ENCODE measurements around the gene CDK5RAP1. TPM values are rescaled to one million over a fixed set of nuclear protein-coding genes. Genes with fewer than 3 reads are reported as not detected.

CDK5RAP1 gene, protein sequence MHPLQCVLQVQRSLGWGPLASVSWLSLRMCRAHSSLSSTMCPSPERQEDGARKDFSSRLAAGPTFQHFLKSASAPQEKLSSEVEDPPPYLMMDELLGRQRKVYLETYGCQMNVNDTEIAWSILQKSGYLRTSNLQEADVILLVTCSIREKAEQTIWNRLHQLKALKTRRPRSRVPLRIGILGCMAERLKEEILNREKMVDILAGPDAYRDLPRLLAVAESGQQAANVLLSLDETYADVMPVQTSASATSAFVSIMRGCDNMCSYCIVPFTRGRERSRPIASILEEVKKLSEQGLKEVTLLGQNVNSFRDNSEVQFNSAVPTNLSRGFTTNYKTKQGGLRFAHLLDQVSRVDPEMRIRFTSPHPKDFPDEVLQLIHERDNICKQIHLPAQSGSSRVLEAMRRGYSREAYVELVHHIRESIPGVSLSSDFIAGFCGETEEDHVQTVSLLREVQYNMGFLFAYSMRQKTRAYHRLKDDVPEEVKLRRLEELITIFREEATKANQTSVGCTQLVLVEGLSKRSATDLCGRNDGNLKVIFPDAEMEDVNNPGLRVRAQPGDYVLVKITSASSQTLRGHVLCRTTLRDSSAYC
- 25.6 TPM for total RNA-seq
- 62.6 TPM for polyA plus RNA-seq
- long read RNA-seq, donor 1, partial matches to known transcripts: 0 of 1 reads
- long read RNA-seq, donor 1, other reads (novel, unspliced or antisense): 0 of 1 reads
- long read RNA-seq, donor 2, transcript CDK5RAP1-202 (14 exons, 2,122 nt): major isoform, 7 of 8 reads
- long read RNA-seq, donor 2, partial matches to known transcripts: 0 of 8 reads
- long read RNA-seq, donor 2, other reads (novel, unspliced or antisense): 0 of 8 reads
- long read RNA-seq, donor 3, transcript CDK5RAP1-202 (14 exons, 2,122 nt): major isoform, 5 of 6 reads
- long read RNA-seq, donor 3, partial matches to known transcripts: 0 of 6 reads
- long read RNA-seq, donor 3, other reads (novel, unspliced or antisense): 0 of 6 reads
- long read RNA-seq, donor 4: 0 reads
- long read RNA-seq, donor 5, partial matches to known transcripts: 0 of 3 reads
- long read RNA-seq, donor 5, other reads (novel, unspliced or antisense): 0 of 3 reads
- long read RNA-seq, donor 6, partial matches to known transcripts: 0 of 4 reads
- long read RNA-seq, donor 6, other reads (novel, unspliced or antisense): 0 of 4 reads
- long read RNA-seq, donor 7, partial matches to known transcripts: 0 of 4 reads
- long read RNA-seq, donor 7, other reads (novel, unspliced or antisense): 0 of 4 reads
- long read RNA-seq, donor 8, partial matches to known transcripts: 0 of 1 reads
- long read RNA-seq, donor 8, other reads (novel, unspliced or antisense): 0 of 1 reads
- long read RNA-seq, donor 9, transcript CDK5RAP1-202 (14 exons, 2,122 nt): major isoform, 6 of 6 reads
- long read RNA-seq, donor 9, partial matches to known transcripts: 0 of 6 reads
- long read RNA-seq, donor 9, other reads (novel, unspliced or antisense): 0 of 6 reads
- long read RNA-seq, donor 10, partial matches to known transcripts: 0 of 3 reads
- long read RNA-seq, donor 10, other reads (novel, unspliced or antisense): 0 of 3 reads

DNA sequence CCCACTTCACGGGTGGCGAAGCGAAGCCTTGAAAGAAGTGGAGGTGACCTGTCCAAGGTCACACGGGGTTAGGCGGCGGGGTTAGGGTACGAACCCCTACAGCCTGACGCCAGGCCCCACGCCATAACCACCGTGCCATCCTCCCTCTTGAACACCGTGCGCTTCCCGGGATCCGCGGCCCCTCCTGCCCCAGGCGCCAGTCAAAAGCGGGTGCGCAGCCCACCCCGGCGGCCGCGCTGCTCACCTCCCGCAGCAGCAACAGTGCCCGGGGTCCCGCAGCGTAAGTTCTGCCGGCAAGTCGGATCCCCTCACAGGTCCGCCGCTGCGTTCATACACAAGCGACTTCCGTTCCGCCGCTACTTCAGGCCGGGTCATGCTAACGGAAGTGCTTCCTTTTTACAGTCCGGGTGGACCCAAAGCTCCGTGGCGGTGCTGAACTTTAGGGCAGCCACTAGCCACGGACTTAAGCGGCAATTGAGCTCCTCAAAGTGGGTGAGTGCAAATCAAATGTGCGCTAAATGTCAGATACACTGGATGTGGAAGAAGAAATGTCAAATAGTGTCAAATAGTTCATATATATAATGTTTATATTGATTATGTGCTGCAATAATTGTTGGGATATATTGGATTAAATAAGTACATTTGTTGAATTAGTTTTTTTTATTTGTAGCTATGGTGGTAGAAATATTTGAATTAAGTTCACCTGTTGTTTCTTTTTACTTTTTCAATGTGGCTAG lies at the start of gene CDK5RAP1:
TSS of gene CDK5RAP1 (minus strand) at position 336 of the 737 bp plus-strand sequence. CDS start 4,455 bp downstream, outside the sequence.
- Histone ChIP-seq H3K4me1 (ENCODE audit: control insufficient read depth in 2 of 2, insufficient read depth in 2 of 2, low read length in 2 of 2) (peaks cover 15 to 16% of the 10 kb centered on the region in 2 donors), H3K27ac (ENCODE audit: low read depth in 1 of 2, low read length in 1 of 2) (peak within 1 kb of the TSS; percentile 58 to 85), H3K4me3 (ENCODE audit: low read length in 2 of 2) (peak within 1 kb of the TSS; percentile 73 to 85), H3K36me3 (ENCODE audit: control insufficient read depth in 2 of 2, insufficient read depth in 2 of 2, low read length in 1 of 2) (peaks cover 6 to 8% of the 10 kb centered on the region in 2 donors), H3K27me3 (ENCODE audit: control insufficient read depth in 2 of 2, insufficient read depth in 1 of 2, low read length in 1 of 2) (no peaks in the 10 kb centered on the region), H3K9me3 (ENCODE audit: control insufficient read depth in 2 of 2, insufficient read depth in 1 of 2, low read length in 1 of 2) (no peaks in the 10 kb centered on the region)
- peak; percentile 80 to 96 (median 85) for DNase-seq (ENCODE audit: low read depth in 6 of 9, low spot score in 9 of 9)
- under 1% methylated on average over 43 of the region's 43 CpGs for WGBS

DNA sequence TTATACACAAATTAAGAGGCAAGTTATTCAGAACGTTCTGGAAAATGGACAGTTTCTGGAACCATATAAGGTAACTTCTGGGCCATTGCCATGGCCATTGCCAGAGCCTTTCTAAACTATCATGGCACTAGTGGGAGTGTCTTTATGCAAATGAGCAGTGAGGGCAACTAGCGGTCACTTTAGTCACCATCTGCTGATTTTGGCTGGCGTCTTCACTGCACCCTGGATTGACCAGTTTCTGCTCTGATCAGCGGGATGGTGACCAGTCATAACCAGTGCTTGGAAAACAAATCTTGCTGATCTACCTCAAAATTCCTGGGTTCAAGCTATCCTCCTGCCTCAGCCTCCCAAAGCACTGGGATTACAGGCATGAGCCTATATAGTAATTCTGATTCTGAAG lies 49.5 kb upstream of the CDK5RAP1 start:
- no peaks in the 10 kb centered on the region for H3K36me3 ChIP-seq (ENCODE audit: control insufficient read depth in 2 of 2, insufficient read depth in 2 of 2, low read length in 1 of 2)
- 91% methylated on average over 4 of the region's 4 CpGs for WGBS
- no peak overlapping the region for H3K27ac ChIP-seq (ENCODE audit: low read depth in 1 of 2, low read length in 1 of 2)
- no peak for DNase-seq (ENCODE audit: low read depth in 6 of 9, low spot score in 9 of 9)
- no peak overlapping the region for H3K4me3 ChIP-seq (ENCODE audit: low read length in 2 of 2)
- H3K27me3 ChIP-seq (ENCODE audit: control insufficient read depth in 2 of 2, insufficient read depth in 1 of 2, low read length in 1 of 2): no peaks in the 10 kb centered on the region
- H3K4me1 ChIP-seq (ENCODE audit: control insufficient read depth in 2 of 2, insufficient read depth in 2 of 2, low read length in 2 of 2): peaks cover 0 to 10% of the 10 kb centered on the region in 2 donors
- H3K9me3 ChIP-seq (ENCODE audit: control insufficient read depth in 2 of 2, insufficient read depth in 1 of 2, low read length in 1 of 2): no peaks in the 10 kb centered on the region

DNA sequence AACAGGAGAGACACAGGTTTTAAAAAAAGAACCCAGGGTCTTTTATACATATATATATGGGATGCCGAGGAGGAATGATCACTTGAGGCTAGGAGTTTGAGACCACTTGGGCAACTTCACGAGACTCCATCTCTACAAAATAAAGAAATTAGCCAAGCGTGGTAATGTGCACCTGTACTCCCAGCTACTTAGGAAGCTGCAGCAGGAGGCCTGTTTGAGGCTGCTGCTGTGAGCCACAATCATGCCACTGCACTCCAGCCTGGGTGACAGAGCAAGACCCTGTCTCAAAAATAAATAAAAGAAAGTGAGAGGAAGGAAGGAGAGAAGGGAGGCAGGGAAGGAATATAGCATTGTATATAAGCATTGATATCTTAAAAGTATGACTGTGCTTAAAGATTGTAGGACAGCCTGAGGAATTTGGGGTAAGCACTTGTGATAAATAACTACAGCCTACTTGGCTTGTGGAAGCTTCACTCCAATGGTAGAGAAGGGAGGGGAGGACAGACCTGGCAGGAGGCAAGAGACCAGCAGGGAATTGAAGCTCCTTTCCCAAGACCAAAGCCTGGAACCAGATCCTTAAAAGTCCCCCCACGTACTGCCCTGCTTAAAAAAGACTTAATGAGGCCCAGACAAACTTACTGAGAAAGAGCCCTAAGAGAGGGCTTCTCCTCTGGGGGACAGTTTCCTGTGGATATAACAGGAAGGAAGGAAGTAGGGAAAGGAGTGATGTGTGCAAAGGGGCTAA lies 44.7 kb upstream of the CDK5RAP1 start:
- no peak overlapping the region for H3K4me3 ChIP-seq (ENCODE audit: low read length in 2 of 2)
- peaks cover 0 to 10% of the 10 kb centered on the region in 2 donors for H3K27me3 ChIP-seq (ENCODE audit: control insufficient read depth in 2 of 2, insufficient read depth in 1 of 2, low read length in 1 of 2)
- H3K4me1 ChIP-seq (ENCODE audit: control insufficient read depth in 2 of 2, insufficient read depth in 2 of 2, low read length in 2 of 2): peaks cover 12 to 38% of the 10 kb centered on the region in 2 donors
- DNase-seq (ENCODE audit: low read depth in 6 of 9, low spot score in 9 of 9): no peak
- WGBS: 79% methylated on average over 4 of the region's 4 CpGs
- no peaks in the 10 kb centered on the region for H3K9me3 ChIP-seq (ENCODE audit: control insufficient read depth in 2 of 2, insufficient read depth in 1 of 2, low read length in 1 of 2)
- peak overlapping the region in 1 of 2 donors; percentile 26 for H3K27ac ChIP-seq (ENCODE audit: low read depth in 1 of 2, low read length in 1 of 2)
- no peaks in the 10 kb centered on the region for H3K36me3 ChIP-seq (ENCODE audit: control insufficient read depth in 2 of 2, insufficient read depth in 2 of 2, low read length in 1 of 2)

DNA sequence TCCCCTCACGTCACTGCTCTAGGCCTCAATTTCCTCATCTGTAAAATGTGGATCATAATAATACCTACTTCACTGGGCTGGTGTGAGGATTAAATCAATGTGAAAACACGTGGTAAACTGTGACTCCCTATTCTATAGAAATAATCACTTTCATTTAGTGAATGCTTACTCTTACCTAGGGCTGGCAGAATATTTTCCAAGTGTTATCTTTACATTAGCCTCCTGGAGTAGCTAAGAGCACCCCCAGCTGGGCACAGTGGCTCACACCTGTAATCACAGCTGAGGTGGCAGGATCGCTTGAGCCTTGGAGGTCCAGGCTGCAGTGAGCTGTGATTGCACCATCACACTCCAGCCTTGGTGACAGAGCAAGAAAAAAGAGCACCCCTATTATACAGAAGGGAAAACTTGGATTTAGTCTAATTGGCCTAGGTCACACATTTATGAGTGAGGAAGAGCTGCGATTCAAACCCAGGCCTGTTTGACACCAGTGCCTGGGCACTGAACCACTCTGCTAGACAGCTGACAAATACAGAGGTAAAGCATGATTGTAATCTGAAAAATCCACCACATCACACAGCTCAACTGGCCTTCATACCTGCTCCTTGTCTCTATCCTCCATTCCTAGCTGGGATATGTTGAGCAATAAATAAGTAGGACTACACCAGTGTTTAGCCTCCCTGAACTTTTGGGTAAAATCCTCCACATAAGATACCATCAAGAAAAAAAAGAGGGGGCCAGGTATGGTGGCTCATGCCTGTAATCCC lies 43.7 kb upstream of the CDK5RAP1 start:
- peak overlapping the region; percentile 19 to 69 for H3K27ac ChIP-seq (ENCODE audit: low read depth in 1 of 2, low read length in 1 of 2)
- no peaks in the 10 kb centered on the region for H3K9me3 ChIP-seq (ENCODE audit: control insufficient read depth in 2 of 2, insufficient read depth in 1 of 2, low read length in 1 of 2)
- H3K4me3 ChIP-seq (ENCODE audit: low read length in 2 of 2): peak overlapping the region in 1 of 2 donors; percentile 82
- DNase-seq (ENCODE audit: low read depth in 6 of 9, low spot score in 9 of 9): peak in 1 of 9 donors; percentile 32
- H3K36me3 ChIP-seq (ENCODE audit: control insufficient read depth in 2 of 2, insufficient read depth in 2 of 2, low read length in 1 of 2): no peaks in the 10 kb centered on the region
- 51% methylated on average over 4 of the region's 4 CpGs for WGBS
- H3K27me3 ChIP-seq (ENCODE audit: control insufficient read depth in 2 of 2, insufficient read depth in 1 of 2, low read length in 1 of 2): peaks cover 0 to 10% of the 10 kb centered on the region in 2 donors
- H3K4me1 ChIP-seq (ENCODE audit: control insufficient read depth in 2 of 2, insufficient read depth in 2 of 2, low read length in 2 of 2): peaks cover 12 to 38% of the 10 kb centered on the region in 2 donors

DNA sequence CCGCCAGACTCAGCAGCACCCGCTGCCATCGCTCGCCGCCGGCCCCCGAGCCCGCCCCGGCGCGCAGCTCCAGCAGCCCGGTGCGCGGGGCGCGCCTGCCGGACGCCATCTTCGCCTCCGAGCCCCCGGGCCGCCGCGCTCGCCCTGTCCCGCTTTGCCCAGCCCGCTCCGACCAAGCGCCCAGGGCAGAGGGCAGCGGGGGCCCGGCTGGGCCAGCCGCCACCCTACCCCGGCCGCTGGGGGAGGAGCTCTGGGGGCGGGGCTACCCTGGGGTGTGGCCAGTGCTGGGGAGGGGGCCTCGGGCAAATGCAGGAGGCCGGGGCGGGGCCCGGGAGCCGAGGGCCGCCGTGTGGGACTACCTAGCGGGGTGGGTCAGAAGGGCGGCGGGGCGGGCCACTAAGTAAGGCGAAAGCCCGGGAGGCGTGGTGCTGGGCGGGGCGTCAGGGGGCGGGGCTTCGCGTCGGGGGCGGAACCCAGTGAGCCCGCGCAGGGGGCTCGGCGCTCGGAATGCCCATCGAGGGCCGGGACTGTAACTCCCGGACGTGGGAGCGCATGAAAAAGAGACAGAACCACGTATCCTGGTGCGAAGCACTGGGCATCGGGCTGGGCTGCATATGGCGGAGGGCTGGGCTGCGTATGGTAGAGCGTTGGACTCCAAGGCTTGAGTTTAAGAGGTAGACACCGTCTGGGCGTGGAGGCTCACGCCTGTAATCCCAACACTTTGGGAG lies 42.4 kb upstream of the CDK5RAP1 start, which contains the start of gene SNTA1:
TSS of gene SNTA1 (minus strand) at position 252 of the 728 bp plus-strand sequence. CDS start at position 109, 143 bp downstream.
- peaks cover 12 to 38% of the 10 kb centered on the region in 2 donors for H3K4me1 ChIP-seq (ENCODE audit: control insufficient read depth in 2 of 2, insufficient read depth in 2 of 2, low read length in 2 of 2)
- peak within 1 kb of the TSS; percentile 56 to 82 for H3K4me3 ChIP-seq (ENCODE audit: low read length in 2 of 2)
- peaks cover 0 to 10% of the 10 kb centered on the region in 2 donors for H3K27me3 ChIP-seq (ENCODE audit: control insufficient read depth in 2 of 2, insufficient read depth in 1 of 2, low read length in 1 of 2)
- peak within 1 kb of the TSS; percentile 69 to 85 for H3K27ac ChIP-seq (ENCODE audit: low read depth in 1 of 2, low read length in 1 of 2)
- H3K9me3 ChIP-seq (ENCODE audit: control insufficient read depth in 2 of 2, insufficient read depth in 1 of 2, low read length in 1 of 2): no peaks in the 10 kb centered on the region
- DNase-seq (ENCODE audit: low read depth in 6 of 9, low spot score in 9 of 9): peak in 8 of 9 donors; percentile 44 to 81 (median 66)
- WGBS: under 1% methylated on average over 75 of the region's 75 CpGs
- H3K36me3 ChIP-seq (ENCODE audit: control insufficient read depth in 2 of 2, insufficient read depth in 2 of 2, low read length in 1 of 2): no peaks in the 10 kb centered on the region

DNA sequence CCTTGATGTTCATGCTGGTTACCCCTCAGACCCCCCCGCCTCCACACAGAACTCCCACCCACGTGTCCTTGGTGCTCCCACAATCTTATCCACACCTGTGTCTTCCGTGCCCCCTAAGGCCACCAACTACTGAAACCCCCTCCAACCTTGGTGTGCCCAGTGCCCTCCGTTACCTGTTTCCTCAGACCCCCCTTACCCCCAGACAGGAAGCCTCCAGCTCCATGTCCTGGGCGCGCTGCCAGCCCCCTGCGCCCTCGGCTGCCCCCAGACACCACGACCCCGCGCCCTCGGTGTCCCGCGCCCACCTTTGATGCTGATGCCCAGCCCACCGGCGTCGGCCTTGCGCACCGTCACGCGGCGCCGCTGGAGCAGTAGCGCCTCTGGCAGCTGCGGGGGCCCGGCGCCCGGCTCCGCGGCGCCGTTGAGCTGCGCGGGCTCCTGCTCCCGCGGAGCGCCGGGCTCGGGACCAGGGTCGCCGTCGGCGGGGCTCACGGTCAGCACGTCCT lies 41.7 kb upstream of the CDK5RAP1 start:
- Histone ChIP-seq H3K4me1 (ENCODE audit: control insufficient read depth in 2 of 2, insufficient read depth in 2 of 2, low read length in 2 of 2) (peaks cover 12 to 38% of the 10 kb centered on the region in 2 donors), H3K36me3 (ENCODE audit: control insufficient read depth in 2 of 2, insufficient read depth in 2 of 2, low read length in 1 of 2) (no peaks in the 10 kb centered on the region), H3K4me3 (ENCODE audit: low read length in 2 of 2) (peak overlapping the region; percentile 21 to 82), H3K27me3 (ENCODE audit: control insufficient read depth in 2 of 2, insufficient read depth in 1 of 2, low read length in 1 of 2) (peaks cover 0 to 10% of the 10 kb centered on the region in 2 donors), H3K27ac (ENCODE audit: low read depth in 1 of 2, low read length in 1 of 2) (peak overlapping the region in 1 of 2 donors; percentile 31), H3K9me3 (ENCODE audit: control insufficient read depth in 2 of 2, insufficient read depth in 1 of 2, low read length in 1 of 2) (no peaks in the 10 kb centered on the region)
- DNase-seq (ENCODE audit: low read depth in 6 of 9, low spot score in 9 of 9): peak in 4 of 9 donors; percentile 21 to 39 (median 36)
- 4% methylated on average over 45 of the region's 45 CpGs for WGBS

All from thymus (tissue), 14 donors.